Measurements from ENCODE around the gene VARS1.
A peak's percentile ranks its signal among the peaks of the same experiment; 100 is the strongest.

The VARS1 gene

GRCh38 chr6:31769684-31770371, 25.7 kb downstream of the VARS1 start:
- DNase-seq = peak; percentile 78

DNA sequence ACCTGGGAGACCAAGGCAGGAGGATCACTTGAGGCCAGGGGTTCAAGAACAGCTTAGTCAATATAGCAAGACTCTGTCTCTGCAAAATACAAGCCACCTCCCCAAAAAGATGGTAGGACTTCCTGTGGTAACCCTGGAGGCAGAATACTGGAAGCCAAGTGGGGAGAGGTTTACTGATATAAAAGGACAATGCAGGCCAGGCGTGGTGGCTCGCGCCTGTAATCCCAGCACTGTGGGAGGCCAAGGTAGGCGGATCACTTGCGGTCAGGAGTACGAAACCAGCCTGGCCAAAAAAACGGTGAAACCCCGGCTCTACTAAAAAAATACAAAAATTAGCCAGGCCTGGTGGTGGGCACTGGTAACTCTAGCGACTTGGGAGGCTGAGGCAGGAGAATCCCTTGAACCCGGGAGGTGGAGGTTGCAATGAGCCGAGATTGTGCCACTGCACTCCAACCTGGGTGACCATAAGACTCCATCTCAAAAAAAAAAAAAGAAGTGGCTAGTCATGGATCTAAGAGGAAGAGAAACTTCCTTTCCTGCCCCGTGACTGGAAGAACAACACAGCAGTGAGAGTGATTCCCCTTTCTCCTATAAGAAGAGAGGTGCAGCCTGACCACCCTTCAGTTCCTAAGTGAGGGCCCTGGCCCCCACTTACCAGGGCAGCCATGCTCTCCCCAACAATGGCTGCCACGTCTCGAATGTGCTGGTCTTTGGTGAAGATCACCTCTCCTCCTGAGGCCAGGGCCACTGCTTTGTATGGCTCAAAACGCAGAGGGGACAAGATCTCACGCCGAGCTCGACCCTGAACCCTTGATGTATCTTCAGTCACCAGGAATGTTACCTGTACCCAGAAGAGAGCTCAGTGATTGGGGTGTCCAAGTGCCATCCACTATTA, 26.9 kb downstream of the VARS1 start:
- no peak for DNase-seq

GRCh38 chr6:31767096-31767645, 28.4 kb downstream of the VARS1 start:
- DNase-seq = no peak

GRCh38 chr6:31765910-31766794, 29.4 kb downstream of the VARS1 start:
- DNase-seq = no peak

DNA sequence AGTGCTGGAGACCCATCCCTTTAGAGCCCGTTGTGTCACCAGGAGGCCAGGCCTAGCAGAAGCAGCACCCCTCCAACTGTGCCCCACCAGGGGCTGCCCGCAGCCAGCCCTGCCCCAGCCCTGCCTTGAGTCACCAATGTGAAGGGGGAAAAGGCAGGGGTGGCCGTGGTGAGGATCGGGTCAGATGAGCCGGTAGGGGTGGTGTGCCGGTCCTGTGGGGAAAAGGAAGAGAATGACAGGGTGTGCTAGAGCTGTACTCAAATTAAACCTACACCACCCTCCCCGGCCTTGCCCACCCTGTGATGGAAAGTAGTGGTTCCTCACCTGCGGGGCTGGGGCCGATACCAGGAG, 30.0 kb downstream of the VARS1 start:
- DNase-seq = no peak

DNA sequence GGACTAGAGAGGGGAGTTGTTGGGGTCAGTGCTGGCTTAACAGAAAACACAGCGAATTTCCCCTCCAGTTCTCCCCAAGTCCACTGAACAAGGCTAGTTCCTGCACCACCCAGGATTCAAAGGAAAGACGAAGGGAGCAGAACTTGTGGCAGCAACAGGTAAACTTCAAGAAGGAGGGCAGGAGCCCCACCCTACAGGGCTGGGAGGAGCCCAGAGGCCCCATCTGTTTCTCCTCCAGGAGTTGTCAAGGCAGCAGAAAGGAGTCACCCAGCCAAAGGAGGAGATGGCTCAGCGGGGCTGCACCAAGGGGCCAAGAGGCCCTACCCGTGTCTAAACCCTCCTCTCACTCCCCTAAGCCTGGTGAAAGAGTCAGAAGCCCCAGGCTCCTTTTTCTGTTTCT, 31.4 kb downstream of the VARS1 start:
- no peak for DNase-seq

- no peak for DNase-seq
Observed at GRCh38 chr6:31763619-31763940, 32.0 kb downstream of the VARS1 start.

GRCh38 chr6:31762878-31763618, 32.5 kb downstream of the VARS1 start:
- DNase-seq = no peak

GRCh38 chr6:31762356-31762755, 33.2 kb downstream of the VARS1 start, which contains the start of gene SAPCD1:
Gene SAPCD1, plus strand, starts transcription at chr6:31762656. Its CDS starts 399 bp downstream, at chr6:31763055.
- DNase-seq = no peak

GRCh38 chr6:31761343-31761742, 34.2 kb downstream of the VARS1 start:
- DNase-seq = no peak

GRCh38 chr6:31760790-31761189, 34.8 kb downstream of the VARS1 start:
- DNase-seq = no peak

DNA sequence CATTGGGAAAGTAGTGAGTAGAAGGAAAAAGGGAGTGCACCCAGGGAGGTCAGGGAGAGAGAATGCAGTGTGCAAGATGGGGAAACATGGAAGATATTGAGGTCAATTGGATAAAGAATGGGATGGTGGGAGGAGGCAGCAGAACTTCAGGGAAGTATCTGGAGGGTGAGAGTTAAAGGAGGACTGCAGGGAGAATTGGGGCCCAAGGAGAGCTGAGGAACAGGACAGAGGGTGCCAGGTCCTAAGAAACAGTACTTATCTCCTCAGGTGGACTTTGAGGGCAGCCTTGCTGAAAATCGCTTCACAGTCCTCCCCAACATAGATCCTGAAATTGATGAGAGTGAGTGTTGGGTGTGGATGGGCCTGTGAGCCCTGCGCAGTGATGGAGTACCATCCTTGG, 37.3 kb downstream of the VARS1 start:
- no peak for DNase-seq

DNA sequence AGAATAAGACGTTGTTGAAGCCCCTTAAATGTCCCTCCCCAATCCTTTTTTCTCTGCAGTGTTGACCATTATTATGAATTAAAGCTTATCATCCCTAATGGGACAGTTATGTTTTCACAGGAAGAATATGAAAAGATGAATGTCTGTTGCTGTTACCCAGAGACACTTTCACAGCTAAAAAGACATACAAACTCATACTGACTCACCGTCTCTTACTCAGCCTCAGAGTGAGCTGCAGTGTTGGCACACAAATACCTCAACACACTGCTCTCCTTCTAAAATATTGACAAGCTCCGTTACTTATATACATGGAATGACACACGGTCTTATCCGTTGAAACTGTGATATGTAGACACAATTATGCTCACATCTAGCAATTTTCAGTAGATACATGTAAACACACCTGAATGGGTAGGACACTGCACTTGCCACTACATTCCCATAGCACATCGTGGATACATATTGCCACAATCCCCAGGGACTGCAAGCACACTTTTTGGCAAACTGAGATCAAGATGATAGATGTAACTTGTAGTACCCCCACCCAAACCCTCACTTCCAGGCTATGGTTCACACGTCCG, 42.7 kb downstream of the VARS1 start:
- DNase-seq = no peak

GRCh38 chr6:31750411-31751022, 45.0 kb downstream of the VARS1 start:
- no peak for DNase-seq

- peak; percentile 36 for DNase-seq
Observed at GRCh38 chr6:31749301-31750036, 46.1 kb downstream of the VARS1 start.

All from NCI-H146 (cell line).